H1 (cell line): ENCODE data around the gene SMIM5. TPM values are rescaled to one million over a fixed set of nuclear protein-coding genes. Genes with fewer than 3 reads are reported as not detected.

Experiments used
- ATF2 ChIP-seq: IDR thresholded peaks from 2 replicates; pipeline ENCODE4 v1.6.1; 2012; ENCODE audit warnings: low read length, inconsistent platforms
- ATF3 ChIP-seq: IDR thresholded peaks from 2 replicates; pipeline ENCODE4 v1.6.1; 2011; ENCODE audit warnings: low read depth, mild to moderate bottlenecking, low read length; ENCODE audit not compliant: insufficient read depth
- CBX5 ChIP-seq: fragments of 300-800, 300-1000 bp; sonication (generic); IDR thresholded peaks from 2 replicates; pipeline ENCODE4 v1.7.1; 2016; ENCODE audit warnings: antibody characterized with exemption, low read length, low read depth
- KDM5A ChIP-seq: fragments of 200-600 bp; IDR thresholded peaks from 2 replicates; pipeline ENCODE4 v1.7.1; 2012; ENCODE audit warnings: mild to moderate bottlenecking, low read length, inconsistent platforms, mixed read lengths
- POLR2A ChIP-seq, 2 experiments: IDR thresholded peaks; 1 replicate in 1 of 2; 2 replicates in 1 of 2; pipeline ENCODE4 v1.6.1; 2011; ENCODE audit warnings: low read depth in 2 of 2, low read length in 2 of 2, mild to moderate bottlenecking in 2 of 2; ENCODE audit errors: control extremely low read depth in 1 of 2
- polyA plus RNA-seq, 7 experiments: library from polyadenylated mRNA; depleted of rRNA in 3 of 7; stranded (reverse) in 5 of 7; unstranded in 2 of 7; fragments of >200 nt in 5 of 7; fragments of 200-250 nt in 2 of 7; gene quantifications; 1 replicate in 5 of 7; 2 replicates in 1 of 7; 4 replicates in 1 of 7; pipeline versions ENCODE4 v1.2.1 to v1.2.3, GENCODE V29; 2011 to 2013; ENCODE audit warnings: missing spikeins in 2 of 7, mixed read lengths in 2 of 7
- total RNA-seq: library from RNA; stranded (reverse); fragmentation: NEBNext Ultra II Directional; extraction: Animal tissue kit (Norgen Biotek cat#: 25700); gene quantifications from 2 replicates; pipeline ENCODE4 v1.2.1, GENCODE V29; 2021

Gene SMIM5
- total and polyA plus RNA-seq, 2 of the 8 experiments (the other 6 are each of a cell fraction or from before 2014, with no cell fraction given), result not detected

GRCh38 chr17:75615301-75615700 lies 17.9 kb upstream of the SMIM5 start (continued):
- no peak for TF ChIP-seq ATF2
- no peak for TF ChIP-seq KDM5A
- no peak for TF ChIP-seq POLR2A (IDR thresholded peaks at IDR 0.05; ENCODE audit: control extremely low read depth in 1 of 2, low read depth in 2 of 2, low read length in 2 of 2)
- no peak for TF ChIP-seq ATF3
- TF ChIP-seq CBX5, result no peak
